ENCODE measurements around the gene PLSCR4.
"Not testable (repeated sequence)": the region's sequence is repeated elsewhere in the genome, so short reads cannot be mapped to it uniquely, and the experiment has no call there.

The PLSCR4 gene

GRCh38 chr3:146247911-146248310, 3.0 kb downstream of the PLSCR4 start:
- DNase-seq (ENCODE audit: low spot score) = no peak

- DNase-seq (ENCODE audit: low spot score) = no peak
Observed at GRCh38 chr3:146246526-146246925, 4.4 kb downstream of the PLSCR4 start.

GRCh38 chr3:146243559-146243958, 7.3 kb downstream of the PLSCR4 start:
- no peak for DNase-seq (ENCODE audit: low spot score)

- no peak for DNase-seq (ENCODE audit: low spot score)
Observed at GRCh38 chr3:146241523-146242240, 9.2 kb downstream of the PLSCR4 start.

- DNase-seq (ENCODE audit: low spot score) = no peak
Observed at GRCh38 chr3:146233487-146233886, 17.4 kb downstream of the PLSCR4 start.

- DNase-seq (ENCODE audit: low spot score) = no peak
Observed at GRCh38 chr3:146227486-146227885, 23.4 kb downstream of the PLSCR4 start.

GRCh38 chr3:146226881-146227280, 24.0 kb downstream of the PLSCR4 start:
- no peak for DNase-seq (ENCODE audit: low spot score)

GRCh38 chr3:146225458-146225857, 25.4 kb downstream of the PLSCR4 start:
- DNase-seq (ENCODE audit: low spot score) = not testable (repeated sequence)

GRCh38 chr3:146223401-146224373, 27.2 kb downstream of the PLSCR4 start:
- no peak for DNase-seq (ENCODE audit: low spot score)

- no peak for DNase-seq (ENCODE audit: low spot score)
Observed at GRCh38 chr3:146222204-146223046, 28.5 kb downstream of the PLSCR4 start.

- no peak for DNase-seq (ENCODE audit: low spot score)
Observed at GRCh38 chr3:146221276-146221675, 29.6 kb downstream of the PLSCR4 start.

GRCh38 chr3:146218880-146219866, 31.7 kb downstream of the PLSCR4 start:
- DNase-seq (ENCODE audit: low spot score) = peak; percentile 66

GRCh38 chr3:146217324-146217723, 33.6 kb downstream of the PLSCR4 start:
- DNase-seq (ENCODE audit: low spot score) = no peak

GRCh38 chr3:146214493-146214892, 36.4 kb downstream of the PLSCR4 start:
- no peak for DNase-seq (ENCODE audit: low spot score)

- DNase-seq (ENCODE audit: low spot score) = no peak
Observed at GRCh38 chr3:146209371-146209770, 41.5 kb downstream of the PLSCR4 start.

- no peak for DNase-seq (ENCODE audit: low spot score)
Observed at GRCh38 chr3:146203776-146204175, 47.1 kb downstream of the PLSCR4 start.

GRCh38 chr3:146200461-146201220, 50.3 kb downstream of the PLSCR4 start:
- no peak for DNase-seq (ENCODE audit: low spot score)

GRCh38 chr3:146199762-146200161, 51.1 kb downstream of the PLSCR4 start:
- no peak for DNase-seq (ENCODE audit: low spot score)

- no peak for DNase-seq (ENCODE audit: low spot score)
Observed at GRCh38 chr3:146196789-146197188, 54.1 kb downstream of the PLSCR4 start.

GRCh38 chr3:146195605-146196004, 55.3 kb downstream of the PLSCR4 start:
- no peak for DNase-seq (ENCODE audit: low spot score)
